GM18505 (cell line): ENCODE results near the gene RTN4IP1.

ENCODE experiments used
- ATAC-seq: cut with Tn5 transposase; IDR thresholded peaks from one replicate; pipeline ENCODE4 v1.9.1; 2021; ENCODE audit not compliant: unreplicated experiment
- POLR2A ChIP-seq: IDR thresholded peaks from 4 replicates; pipeline ENCODE4 v1.6.1; 2011; ENCODE audit warnings: borderline replicate concordance; ENCODE audit not compliant: insufficient read depth, insufficient read length; ENCODE audit errors: extremely low read depth

RTN4IP1 gene

GRCh38 chr6:106525882-106526275, 103.4 kb downstream of the RTN4IP1 start:
- no peak for TF ChIP-seq POLR2A
- ATAC-seq: no peak

GRCh38 chr6:106525107-106525881, 104.0 kb downstream of the RTN4IP1 start:
- peak; percentile 35 for TF ChIP-seq POLR2A
- ATAC-seq: peak; percentile 46

GRCh38 chr6:106522562-106523250, 106.6 kb downstream of the RTN4IP1 start:
- TF ChIP-seq POLR2A: no peak

More at GRCh38 chr6:106522562-106523250, 106.6 kb downstream of the RTN4IP1 start:
- no peak for ATAC-seq
